SU-DHL-6 (cell line): Measurements from ENCODE around the gene RASSF1.

Experiments used
- H2AFZ ChIP-seq: fragments of 200-600 bp; sonication (generic); 2 replicates; pipeline ENCODE4 v1.6.1; 2014; ENCODE audit warnings: low read depth, mild to moderate bottlenecking, moderate library complexity, mixed read lengths, antibody characterized with exemption, low read length; ENCODE audit not compliant: severe bottlenecking
- H3F3A ChIP-seq: fragments of 200-600 bp; shearing (Covaris generic); 2 replicates; pipeline ENCODE4 v1.6.0; 2016; ENCODE audit warnings: antibody characterized with exemption, mild to moderate bottlenecking; ENCODE audit not compliant: insufficient read depth
- H3K27ac ChIP-seq: fragments of 200-600 bp; sonication (generic); 2 replicates; pipeline ENCODE4 v1.5.1; 2016; ENCODE audit warnings: low read depth, mild to moderate bottlenecking, low read length, moderate library complexity, mixed read lengths
- H3K27me3 ChIP-seq: fragments of 200-600 bp; sonication (generic), shearing (Covaris generic); 2 replicates; pipeline ENCODE4 v1.6.0; 2014; ENCODE audit warnings: mild to moderate bottlenecking, low read length
- H3K36me3 ChIP-seq: fragments of 200-600 bp; sonication (generic); 2 replicates; pipeline ENCODE4 v1.6.1; 2014; ENCODE audit warnings: mild to moderate bottlenecking, low read length, mixed read lengths
- H3K4me2 ChIP-seq: fragments of 300-600, 200-600 bp; shearing (Covaris generic), sonication (generic); 2 replicates; pipeline ENCODE4 v1.6.0; 2014; ENCODE audit warnings: low read length, low read depth, mild to moderate bottlenecking; ENCODE audit not compliant: poor library complexity, severe bottlenecking
- H3K4me3 ChIP-seq: fragments of 200-600 bp; sonication (generic); 2 replicates; pipeline ENCODE4 v1.5.1; 2014; ENCODE audit warnings: antibody characterized with exemption, low read length, mild to moderate bottlenecking, mixed read lengths; ENCODE audit not compliant: insufficient read depth, poor library complexity, severe bottlenecking
- H3K79me2 ChIP-seq: fragments of 200-600 bp; sonication (generic); 2 replicates; pipeline ENCODE4 v1.6.1; 2014; ENCODE audit warnings: mild to moderate bottlenecking, low read length, moderate library complexity; ENCODE audit not compliant: insufficient read depth
- H3K9ac ChIP-seq: fragments of 200-600 bp; sonication (generic); 2 replicates; pipeline ENCODE4 v1.7.0; 2014; ENCODE audit warnings: mild to moderate bottlenecking, low read length
- H3K9me2 ChIP-seq: fragments of 200-600 bp; sonication (generic); replicated peaks from 2 replicates; pipeline ENCODE4 v1.6.1; 2014; ENCODE audit warnings: low read length; ENCODE audit not compliant: insufficient read depth
- H3K9me3 ChIP-seq: fragments of 200-600 bp; sonication (generic); 2 replicates; pipeline ENCODE4 v1.6.1; 2014; ENCODE audit warnings: low read length, mixed read lengths; ENCODE audit not compliant: insufficient read depth
- H4K20me1 ChIP-seq: fragments of 200-600 bp; sonication (generic); 2 replicates; pipeline ENCODE4 v1.6.1; 2014; ENCODE audit warnings: low read depth, mild to moderate bottlenecking, antibody characterized with exemption, low read length, moderate library complexity, mixed read lengths
- EZH2phosphoT487 ChIP-seq: fragments of 200-600 bp; sonication (generic), shearing (Covaris generic); conservative IDR thresholded peaks from 2 replicates; pipeline ENCODE4 v1.6.1; 2018; ENCODE audit warnings: mild to moderate bottlenecking, antibody characterized with exemption, low read length, moderate library complexity, mixed read lengths
- TF ChIP-seq, protein P1 (sequence below): fragments of 200-600 bp; sonication (generic); IDR thresholded peaks from one replicate; pipeline ENCODE4 v1.5.1; 2017; ENCODE audit warnings: antibody characterized with exemption, mild to moderate bottlenecking, low read length, moderate library complexity; ENCODE audit not compliant: insufficient read depth, poor library complexity, severe bottlenecking

Gene RASSF1

GRCh38 chr3:50374363-50375257, 34.0 kb upstream of the RASSF1 start:
- no peak overlapping the region for H2AFZ ChIP-seq
- H3K9me3 ChIP-seq = no peaks in the 10 kb centered on the region
- no peak overlapping the region for H3K27ac ChIP-seq
- H3K4me2 ChIP-seq = no peak overlapping the region
- H4K20me1 ChIP-seq = no peaks in the 10 kb centered on the region
- TF ChIP-seq, protein P1, sequence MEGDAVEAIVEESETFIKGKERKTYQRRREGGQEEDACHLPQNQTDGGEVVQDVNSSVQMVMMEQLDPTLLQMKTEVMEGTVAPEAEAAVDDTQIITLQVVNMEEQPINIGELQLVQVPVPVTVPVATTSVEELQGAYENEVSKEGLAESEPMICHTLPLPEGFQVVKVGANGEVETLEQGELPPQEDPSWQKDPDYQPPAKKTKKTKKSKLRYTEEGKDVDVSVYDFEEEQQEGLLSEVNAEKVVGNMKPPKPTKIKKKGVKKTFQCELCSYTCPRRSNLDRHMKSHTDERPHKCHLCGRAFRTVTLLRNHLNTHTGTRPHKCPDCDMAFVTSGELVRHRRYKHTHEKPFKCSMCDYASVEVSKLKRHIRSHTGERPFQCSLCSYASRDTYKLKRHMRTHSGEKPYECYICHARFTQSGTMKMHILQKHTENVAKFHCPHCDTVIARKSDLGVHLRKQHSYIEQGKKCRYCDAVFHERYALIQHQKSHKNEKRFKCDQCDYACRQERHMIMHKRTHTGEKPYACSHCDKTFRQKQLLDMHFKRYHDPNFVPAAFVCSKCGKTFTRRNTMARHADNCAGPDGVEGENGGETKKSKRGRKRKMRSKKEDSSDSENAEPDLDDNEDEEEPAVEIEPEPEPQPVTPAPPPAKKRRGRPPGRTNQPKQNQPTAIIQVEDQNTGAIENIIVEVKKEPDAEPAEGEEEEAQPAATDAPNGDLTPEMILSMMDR = no peak
- no peak for TF ChIP-seq EZH2phosphoT487
- H3K9ac ChIP-seq = no peak overlapping the region
- H3K9me2 ChIP-seq = no peaks in the 10 kb centered on the region
- no peaks in the 10 kb centered on the region for H3K36me3 ChIP-seq
- H3K4me3 ChIP-seq = no peak overlapping the region
- no peaks in the 10 kb centered on the region for H3F3A ChIP-seq
- no peaks in the 10 kb centered on the region for H3K79me2 ChIP-seq
- H3K27me3 ChIP-seq = no peaks in the 10 kb centered on the region

DNA sequence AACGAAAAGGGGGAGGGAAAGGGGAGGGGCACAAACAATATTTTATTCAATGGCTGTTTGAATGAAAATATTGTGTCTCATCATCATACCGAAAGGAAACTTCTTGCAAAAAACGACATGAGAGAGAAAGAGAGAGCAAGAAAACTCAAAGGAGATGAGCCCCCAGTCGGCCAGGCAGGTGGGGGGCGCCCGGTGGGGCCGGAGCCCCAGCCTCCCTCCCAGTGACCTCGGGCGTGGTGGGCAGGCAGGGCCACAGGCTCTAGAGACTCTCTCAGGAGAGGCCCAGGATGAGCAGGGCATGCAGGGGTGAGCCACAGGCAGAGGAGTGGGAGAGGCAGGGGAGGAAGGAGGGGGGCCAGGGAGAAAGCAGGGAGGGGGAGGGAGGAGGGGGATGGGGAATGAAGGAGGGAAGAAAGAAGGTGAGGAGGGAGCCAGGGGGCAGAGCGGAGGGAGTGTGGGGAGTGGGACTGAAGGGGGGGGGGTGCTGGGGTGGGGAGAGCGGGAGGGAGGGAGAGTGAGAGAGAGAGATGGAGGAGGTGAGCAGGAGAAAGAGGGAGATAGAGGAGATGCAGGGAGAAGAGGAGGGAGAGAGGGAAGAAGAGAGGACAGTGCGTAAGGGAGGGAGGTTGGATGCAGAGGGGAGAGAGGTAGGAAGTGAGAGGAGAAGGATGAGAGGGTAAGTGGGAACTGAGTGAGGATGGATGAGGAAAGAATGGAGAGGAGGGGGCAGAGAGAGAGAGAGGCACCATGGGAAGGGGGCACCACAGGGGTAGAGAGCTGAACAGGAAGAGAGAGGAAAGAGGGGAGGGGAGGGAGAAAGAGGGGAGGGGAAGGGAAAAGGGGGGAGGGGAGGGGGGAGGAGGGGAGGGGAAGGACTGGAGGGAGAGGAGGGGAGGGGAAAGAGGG, 32.8 kb upstream of the RASSF1 start:
- no peaks in the 10 kb centered on the region for H3K9me2 ChIP-seq
- H3K4me2 ChIP-seq = no peak overlapping the region
- no peak overlapping the region for H3K9ac ChIP-seq
- H3K36me3 ChIP-seq = no peaks in the 10 kb centered on the region
- H3K9me3 ChIP-seq = no peaks in the 10 kb centered on the region
- no peak overlapping the region for H3K27ac ChIP-seq
- H3F3A ChIP-seq = no peaks in the 10 kb centered on the region
- H3K4me3 ChIP-seq = no peak overlapping the region
- no peaks in the 10 kb centered on the region for H4K20me1 ChIP-seq
- no peak overlapping the region for H2AFZ ChIP-seq
- TF ChIP-seq, protein P1 = no peak
- no peak for TF ChIP-seq EZH2phosphoT487
- H3K79me2 ChIP-seq = no peaks in the 10 kb centered on the region
- no peaks in the 10 kb centered on the region for H3K27me3 ChIP-seq

GRCh38 chr3:50372349-50372748, 31.7 kb upstream of the RASSF1 start:
- Histone ChIP-seq H3K9me2 (no peaks in the 10 kb centered on the region), H3K79me2 (no peaks in the 10 kb centered on the region), H3K4me2 (no peak overlapping the region), H3K9me3 (no peaks in the 10 kb centered on the region), H3K27ac (no peak overlapping the region), H3K9ac (no peak overlapping the region), H4K20me1 (no peaks in the 10 kb centered on the region), H3F3A (no peaks in the 10 kb centered on the region), H3K36me3 (no peaks in the 10 kb centered on the region), H3K4me3 (no peak overlapping the region), H3K27me3 (no peaks in the 10 kb centered on the region), H2AFZ (no peak overlapping the region)
- TF ChIP-seq, protein P1 = no peak
- TF ChIP-seq EZH2phosphoT487 = no peak
